T-helper 9 cell (primary cell): ENCODE data around the gene DAB1.

Experiments used
- DNase-seq: peaks from one replicate; pipeline ENCODE4 v3.0.0-alpha.2; 2020

The DAB1 gene

DNA sequence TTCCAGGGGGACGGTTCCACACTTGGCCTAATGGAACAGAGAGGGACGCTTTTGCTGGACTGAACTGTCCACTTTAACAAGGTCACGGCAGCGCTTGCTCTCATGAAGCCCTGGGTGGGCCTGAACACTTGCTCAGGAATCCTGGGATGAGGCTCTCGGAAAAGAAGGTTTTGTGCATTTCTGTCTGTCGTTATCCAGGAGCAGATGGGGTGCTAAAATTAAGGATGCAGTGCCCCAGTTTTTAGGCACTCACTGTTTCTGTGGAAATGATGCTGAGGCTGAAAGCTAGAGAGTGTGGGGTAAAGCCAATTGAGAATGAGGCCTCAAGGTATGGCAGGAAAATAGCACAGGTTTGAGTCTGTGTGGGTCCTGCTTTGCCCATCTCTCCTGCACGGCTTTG lies 111.0 kb downstream of the DAB1 start:
- no peak for DNase-seq

- no peak for DNase-seq
These were observed 112.4 kb downstream of the DAB1 start for GRCh38 chr1:57311411-57311810.

DNA sequence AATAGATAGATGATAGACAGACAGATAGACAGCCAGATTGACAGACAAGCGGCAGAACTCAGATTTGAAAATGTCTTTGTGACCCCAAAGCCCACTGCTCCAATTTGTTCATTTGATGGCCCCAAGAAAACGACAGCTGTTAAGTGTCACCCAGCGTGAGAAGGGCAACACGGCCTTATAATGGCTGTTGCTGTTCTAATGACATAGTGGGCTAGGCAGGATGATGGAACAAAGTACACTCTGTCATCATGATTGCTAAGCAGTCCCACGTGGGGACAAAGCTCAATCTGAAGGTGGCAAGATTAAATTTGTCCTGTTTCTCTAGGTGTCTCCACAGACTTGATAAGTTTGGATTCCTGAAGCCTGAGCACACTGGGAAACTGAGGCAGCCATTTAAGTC lies 112.9 kb downstream of the DAB1 start:
- no peak for DNase-seq

GRCh38 chr1:57309630-57310029 lies 114.2 kb downstream of the DAB1 start:
- no peak for DNase-seq

GRCh38 chr1:57307392-57308170 lies 116.3 kb downstream of the DAB1 start:
- peak; percentile 62 for DNase-seq

DNA sequence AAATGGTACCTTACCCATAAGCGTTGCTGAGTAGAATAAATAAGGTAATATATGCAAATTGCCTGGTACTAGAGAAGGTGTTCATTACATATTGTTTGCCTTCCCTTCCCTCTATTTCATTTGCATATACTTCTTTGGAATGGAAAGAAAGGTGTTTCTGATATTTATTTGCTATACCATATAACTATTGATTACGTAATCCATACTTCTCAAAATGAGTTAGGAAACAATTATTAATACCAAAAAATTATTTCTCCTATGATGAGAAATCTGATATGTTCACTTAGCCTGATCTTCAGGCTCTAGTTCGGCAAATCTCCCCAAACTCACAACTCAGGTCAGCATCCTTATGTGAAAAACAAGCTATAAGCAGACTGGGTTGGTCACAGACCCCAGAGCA lies 119.3 kb downstream of the DAB1 start:
- DNase-seq = no peak

DNA sequence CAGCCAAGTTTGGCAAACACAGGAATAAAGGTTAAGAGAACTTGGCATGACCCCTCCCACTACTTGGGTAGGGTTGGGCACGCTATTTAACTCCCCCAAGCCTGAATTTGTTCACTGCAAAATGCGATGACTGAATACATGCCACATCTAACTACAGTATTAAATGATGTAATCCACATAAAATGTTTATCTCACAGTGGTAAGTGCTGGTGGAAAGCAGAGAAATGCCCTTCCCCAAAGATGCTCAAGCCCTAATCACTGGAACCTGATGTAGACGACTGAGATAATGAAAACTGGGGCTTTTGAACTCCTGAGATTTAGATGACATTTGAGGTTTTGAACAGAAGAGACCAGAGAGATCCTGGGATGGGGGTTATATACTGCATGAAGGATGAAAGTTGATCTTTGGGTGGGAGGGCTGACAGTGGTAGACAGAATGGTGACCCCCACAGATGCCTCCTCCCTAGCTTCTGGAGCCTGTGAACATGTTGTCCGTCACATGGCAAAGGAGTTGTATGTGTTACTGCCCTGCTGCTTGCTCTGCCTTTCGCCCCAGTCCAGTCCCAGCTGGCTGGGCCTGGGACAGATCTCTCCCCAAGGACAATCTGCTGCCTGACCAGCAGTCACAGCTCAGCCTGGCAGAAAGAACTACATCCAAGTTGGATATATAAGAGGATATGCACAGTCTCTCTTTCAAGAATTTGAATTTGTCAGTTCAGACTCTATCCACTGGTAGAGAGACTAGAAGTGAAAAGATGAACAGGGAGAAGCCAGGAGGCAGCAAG lies 120.9 kb downstream of the DAB1 start:
- no peak for DNase-seq

DNA sequence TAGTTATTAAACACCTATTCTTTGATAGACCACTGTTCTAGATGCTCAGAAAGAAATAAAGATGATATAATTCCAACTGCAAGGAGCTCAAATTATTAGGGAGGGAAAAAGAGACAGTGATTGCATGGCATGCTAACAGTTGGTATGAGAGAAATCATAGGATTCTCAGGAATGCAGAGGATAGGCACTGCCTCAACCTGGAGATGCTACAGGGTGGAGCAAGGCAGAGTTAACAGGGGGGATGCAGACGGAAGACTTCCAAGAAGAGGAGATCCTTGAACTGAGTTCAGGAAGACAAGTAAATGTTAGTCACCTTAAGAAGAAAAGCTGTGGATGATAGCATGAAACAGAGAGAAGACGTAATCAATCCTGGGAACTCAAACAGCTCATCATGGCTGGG lies 123.7 kb downstream of the DAB1 start:
- DNase-seq = no peak

DNA sequence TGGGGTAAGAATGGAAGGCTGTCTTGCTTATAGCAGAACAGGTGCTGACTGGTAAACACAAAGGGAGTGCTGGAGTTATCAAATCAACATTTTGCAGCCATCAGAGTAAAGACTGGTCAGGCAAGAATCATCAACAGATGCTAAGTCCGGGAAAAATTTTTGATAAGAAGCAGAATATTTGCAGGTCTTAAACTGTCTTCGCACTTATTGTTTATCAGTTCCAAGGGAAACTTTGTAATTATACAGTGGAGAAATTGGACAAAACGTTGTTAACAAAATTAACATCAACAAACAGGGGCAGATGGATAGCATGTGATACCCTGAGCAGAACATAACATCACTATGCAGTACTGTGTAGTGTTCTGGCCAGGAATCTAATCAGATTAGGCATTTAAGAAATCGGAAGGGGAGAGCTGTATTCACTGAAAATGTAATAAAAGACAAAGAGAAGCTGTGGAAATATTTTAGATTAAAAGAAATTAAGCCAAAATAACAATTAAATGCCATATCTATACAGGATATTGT lies 127.1 kb downstream of the DAB1 start:
- no peak for DNase-seq

- no peak for DNase-seq
These were observed 128.5 kb downstream of the DAB1 start for GRCh38 chr1:57295326-57295725.

- DNase-seq = no peak
These were observed 129.7 kb downstream of the DAB1 start for GRCh38 chr1:57294177-57294576.

GRCh38 chr1:57293214-57293613 lies 130.6 kb downstream of the DAB1 start:
- DNase-seq = no peak

- no peak for DNase-seq
These were observed 134.1 kb downstream of the DAB1 start for GRCh38 chr1:57289781-57290180.

DNA sequence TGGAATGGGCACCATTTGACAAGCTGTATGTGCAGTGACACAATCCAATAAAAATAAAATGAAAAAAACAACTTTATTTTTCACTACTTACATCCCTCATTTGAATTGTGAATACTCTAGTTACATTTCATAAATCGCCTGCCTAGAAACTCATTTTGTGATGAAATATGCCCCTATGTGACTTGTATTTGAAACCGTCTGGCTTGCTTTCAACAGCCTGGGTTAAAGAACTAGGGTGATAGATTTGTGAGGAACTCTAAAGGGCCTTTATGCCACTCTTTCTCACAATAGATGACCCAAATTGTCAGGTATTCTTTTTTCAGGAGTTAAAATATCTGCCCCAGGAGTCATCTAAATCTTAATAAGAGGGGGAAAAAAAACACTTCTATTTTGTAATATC lies 137.9 kb downstream of the DAB1 start:
- DNase-seq = no peak

GRCh38 chr1:57282411-57282810 lies 141.4 kb downstream of the DAB1 start:
- DNase-seq = no peak

DNA sequence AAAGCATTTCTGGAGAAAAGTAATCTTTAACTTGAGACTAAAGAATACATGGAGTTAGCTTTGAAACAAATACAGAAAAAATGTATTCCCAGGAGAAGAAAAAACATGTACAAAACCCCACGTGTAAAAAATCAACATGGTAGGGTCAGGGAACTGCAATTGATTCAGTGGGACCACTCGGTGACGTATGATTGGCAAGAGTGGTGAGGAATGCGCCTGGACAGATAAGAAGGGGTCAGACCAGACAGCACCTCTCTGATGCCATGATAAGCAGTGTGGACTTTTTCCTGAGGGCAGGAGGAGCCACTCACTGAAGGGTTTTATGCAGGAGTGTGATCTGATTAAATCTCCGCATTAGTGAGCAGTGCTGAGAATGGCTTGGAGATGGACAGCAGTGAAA lies 142.5 kb downstream of the DAB1 start:
- no peak for DNase-seq

GRCh38 chr1:57279909-57280666 lies 143.8 kb downstream of the DAB1 start:
- no peak for DNase-seq

DNA sequence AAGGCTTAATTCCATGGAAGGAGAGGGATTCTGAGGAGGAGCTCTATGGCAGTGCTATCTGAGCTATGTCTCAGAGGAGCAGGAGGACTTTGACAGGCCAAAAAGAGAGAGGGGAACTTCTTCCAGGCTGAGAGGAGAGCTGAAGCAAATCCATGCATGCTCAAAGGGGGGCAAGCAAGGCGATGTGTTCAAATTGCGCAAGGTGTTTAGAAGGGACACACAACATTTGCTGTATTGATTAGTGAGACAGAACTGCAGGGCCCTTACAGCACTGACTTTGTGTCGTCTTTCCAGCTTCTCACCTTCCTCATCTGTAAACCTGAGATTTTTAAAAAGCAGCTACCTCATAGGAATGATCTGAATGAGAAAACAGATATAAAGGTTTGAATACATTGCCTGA lies 145.3 kb downstream of the DAB1 start:
- DNase-seq = no peak

DNA sequence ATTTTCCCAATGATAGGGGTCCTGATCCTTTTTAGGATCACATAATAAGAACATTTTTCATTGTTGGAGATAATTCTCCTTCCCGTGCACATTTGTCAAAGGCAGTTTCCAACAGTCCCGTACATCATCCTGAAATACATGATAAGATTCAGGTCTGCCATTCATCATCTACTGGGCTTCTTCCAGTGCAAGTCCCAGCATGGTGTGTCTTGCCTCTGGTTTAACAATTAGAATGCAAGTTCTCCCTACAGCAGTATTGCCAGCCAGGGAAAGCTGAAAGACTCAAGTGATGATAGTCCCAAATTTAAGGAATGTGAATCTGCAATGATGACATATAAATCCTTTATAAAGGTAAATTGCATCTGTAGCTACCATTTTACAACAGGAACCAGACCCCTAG lies 146.2 kb downstream of the DAB1 start:
- DNase-seq = no peak

GRCh38 chr1:57276918-57277317 lies 146.9 kb downstream of the DAB1 start:
- DNase-seq = no peak

- no peak for DNase-seq
These were observed 151.3 kb downstream of the DAB1 start for GRCh38 chr1:57272601-57273000.

GRCh38 chr1:57272150-57272549 lies 151.7 kb downstream of the DAB1 start:
- no peak for DNase-seq

DNA sequence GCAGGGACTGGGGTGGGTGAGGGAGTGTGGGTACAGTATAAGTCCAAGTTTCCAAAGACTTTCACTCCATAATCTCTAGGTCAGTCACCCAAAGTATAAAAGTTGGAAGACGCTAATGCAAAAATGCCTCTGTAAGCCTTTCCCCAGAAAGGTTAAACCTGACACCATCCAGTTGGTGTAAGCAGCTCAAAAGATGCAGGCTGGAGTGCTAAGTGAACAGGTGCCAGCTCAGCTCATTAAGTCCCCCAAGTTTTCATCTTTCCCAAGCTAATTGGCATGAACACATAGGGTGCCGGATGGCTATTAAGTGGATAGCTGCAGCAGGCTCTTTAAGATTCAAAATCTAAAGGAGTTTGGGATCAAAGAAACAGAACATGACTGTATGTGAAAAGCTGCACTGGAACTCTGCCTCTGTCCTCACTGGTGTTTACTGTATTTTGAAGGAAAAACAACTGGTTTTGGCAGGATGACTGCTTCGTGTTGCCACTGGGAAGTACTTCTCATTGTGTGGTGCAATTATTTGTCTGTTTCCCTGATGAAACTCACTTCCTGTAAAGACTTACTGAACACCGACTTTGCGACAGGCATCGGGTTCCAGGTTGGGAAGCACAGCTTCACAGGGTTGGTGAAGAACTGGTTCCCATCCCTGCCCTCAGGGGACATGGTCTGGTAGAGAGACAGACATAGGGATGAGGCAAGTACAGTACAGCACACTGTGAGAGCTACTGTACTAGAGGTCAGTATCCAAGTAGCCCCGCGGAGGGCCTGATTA lies 152.7 kb downstream of the DAB1 start:
- no peak for DNase-seq
